ENCODE measurements around the gene CHKA. TPM values are rescaled to one million over a fixed set of nuclear protein-coding genes. Genes with fewer than 3 reads are reported as not detected.

The CHKA gene
- total and polyA plus RNA-seq, 9 of the 15 experiments (the other 6 are each of a cell fraction or from before 2014, with no cell fraction given): 3.6 to 37.0 (median 30.2) TPM

- TF ChIP-seq RBM39 (optimal IDR thresholded peaks at IDR 0.05; ENCODE audit: low read depth, low read length): no peak
- TF ChIP-seq FOXA3 (CRISPR knock-in tag; conservative IDR thresholded peaks at IDR 0.05 in 1 of 2, IDR thresholded peaks at IDR 0.05 in 1 of 2): no peak; a peak in 1 of 4 replicates
- no peak for TF ChIP-seq HOMEZ (CRISPR knock-in tag; IDR thresholded peaks at IDR 0.05)
- TF ChIP-seq ZNF586 (CRISPR knock-in tag; conservative IDR thresholded peaks at IDR 0.05): no peak
- no peak for TF ChIP-seq TSC22D4 (tag; IDR thresholded peaks at IDR 0.05)
- TF ChIP-seq ARID4B (CRISPR knock-in tag; IDR thresholded peaks at IDR 0.05): no peak
- TF ChIP-seq ZNF41 (CRISPR knock-in tag; conservative IDR thresholded peaks at IDR 0.05): no peak
- TF ChIP-seq RBBP5 (IDR thresholded peaks at IDR 0.05; ENCODE audit: borderline replicate concordance, insufficient read depth, low read length, poor library complexity, severe bottlenecking): no peak
- no peak for TF ChIP-seq ZNF511 (CRISPR knock-in tag; IDR thresholded peaks at IDR 0.05)
- no peak for TF ChIP-seq EWSR1 (IDR thresholded peaks at IDR 0.05; ENCODE audit: borderline replicate concordance, low read depth, partially characterized antibody)
- no peak for TF ChIP-seq PHF21A (IDR thresholded peaks at IDR 0.05; ENCODE audit: borderline replicate concordance, low read depth)
- TF ChIP-seq TBL1XR1 (IDR thresholded peaks at IDR 0.05; ENCODE audit: low read length in 2 of 2): no peak
- TF ChIP-seq DPF2 (IDR thresholded peaks at IDR 0.05): 0 out of 2 replicates have a peak, but pooled peaks have one; percentile 26
- no peak for TF ChIP-seq ZBTB1 (CRISPR knock-in tag; IDR thresholded peaks at IDR 0.05; ENCODE audit: borderline replicate concordance, low read depth)
- 0 out of 2 replicates have a peak, but pooled peaks have one; percentile 24 for TF ChIP-seq POLR2AphosphoS5 (IDR thresholded peaks at IDR 0.05; ENCODE audit: control insufficient read depth, insufficient read depth, low read depth, low read length)
- TF ChIP-seq TBP (optimal IDR thresholded peaks at IDR 0.05; ENCODE audit: low read depth, low read length): peak; percentile 26
- TF ChIP-seq MYC (IDR thresholded peaks at IDR 0.05; ENCODE audit: low read depth, low read length): 0 out of 2 replicates have a peak, but pooled peaks have one; percentile 41
- no peak for TF ChIP-seq MYC (CRISPR knock-in tag; IDR thresholded peaks at IDR 0.05; ENCODE audit: borderline replicate concordance, low read depth)
These were observed 80.9 kb downstream of the CHKA start (continued) for GRCh38 chr11:68040101-68040956.
